LNCaP clone FGC (cell line): ENCODE data around the gene C1orf115.

Experiments used
- DNase-seq: peaks from one replicate; pipeline ENCODE4 v3.0.0-alpha.2; 2011; ENCODE audit warnings: low read depth
- H3K4me3 ChIP-seq: 2 replicates; pipeline ENCODE4 v1.5.1; 2011; ENCODE audit warnings: mild to moderate bottlenecking, low read depth, low read length, control low read depth
- CTCF ChIP-seq: IDR thresholded peaks from 2 replicates; pipeline ENCODE4 v1.5.1; 2012; ENCODE audit warnings: mild to moderate bottlenecking; ENCODE audit not compliant: control insufficient read depth, insufficient read depth; ENCODE audit errors: extremely low read depth

Gene C1orf115

GRCh38 chr1:220747437-220748088, 57.4 kb downstream of the C1orf115 start:
- TF ChIP-seq CTCF: no peak
- no peak for DNase-seq
- peak overlapping the region; percentile 63 for H3K4me3 ChIP-seq

GRCh38 chr1:220748089-220748934, 58.1 kb downstream of the C1orf115 start, which contains the start of gene MTARC2:
TSS of gene MTARC2 (plus strand) at chr1:220748322. CDS start at chr1:220748532, 210 bp downstream.
- TF ChIP-seq CTCF: peak; percentile 0; the same call in 1 of the 2 replicates
- DNase-seq: peak; percentile 95
- H3K4me3 ChIP-seq: peak within 1 kb of the TSS; percentile 63
